HL-60 (cell line): ENCODE measurements around the gene MYH14.

Experiments used
- DNase-seq, 2 experiments: peaks; one replicate each; pipeline ENCODE4 v3.0.0-alpha.2; 2010 to 2020; ENCODE audit warnings: low read depth in 1 of 2, low spot score in 1 of 2
- H3K27ac ChIP-seq: fragments of 250-450 bp; sonication (Bioruptor Pico); replicated peaks from 2 replicates; pipeline ENCODE4 v1.5.1; 2020; ENCODE audit warnings: mild to moderate bottlenecking, moderate library complexity
- H3K27me3 ChIP-seq: fragments of 250-450 bp; sonication (Bioruptor Pico); 2 replicates; pipeline ENCODE4 v1.5.1; 2021; ENCODE audit warnings: mild to moderate bottlenecking, moderate library complexity; ENCODE audit not compliant: insufficient read depth, poor library complexity, severe bottlenecking
- H3K4me3 ChIP-seq: replicated peaks from 2 replicates; pipeline ENCODE4 v1.5.1; 2011; ENCODE audit warnings: mild to moderate bottlenecking, control low read depth, low read length; ENCODE audit not compliant: insufficient read depth
- GABPA ChIP-seq: IDR thresholded peaks from 2 replicates; pipeline ENCODE4 v1.6.1; 2012; ENCODE audit warnings: low read depth
- POLR2AphosphoS5 ChIP-seq: IDR thresholded peaks from 2 replicates; pipeline ENCODE4 v1.6.1; 2012; ENCODE audit warnings: low read depth
- SPI1 ChIP-seq: IDR thresholded peaks from 2 replicates; pipeline ENCODE4 v1.6.1; 2012; ENCODE audit warnings: low read depth, mild to moderate bottlenecking, borderline replicate concordance
- TF ChIP-seq, protein P1 (sequence below): IDR thresholded peaks from one replicate; pipeline ENCODE4 v1.5.1; 2011; ENCODE audit warnings: low read length, control low read depth, inconsistent platforms; ENCODE audit not compliant: insufficient read depth
- TF ChIP-seq, protein P2 (sequence below): IDR thresholded peaks from 2 replicates; pipeline ENCODE4 v1.6.1; 2012; ENCODE audit warnings: low read depth; ENCODE audit not compliant: insufficient replicate concordance

Gene MYH14

DNA sequence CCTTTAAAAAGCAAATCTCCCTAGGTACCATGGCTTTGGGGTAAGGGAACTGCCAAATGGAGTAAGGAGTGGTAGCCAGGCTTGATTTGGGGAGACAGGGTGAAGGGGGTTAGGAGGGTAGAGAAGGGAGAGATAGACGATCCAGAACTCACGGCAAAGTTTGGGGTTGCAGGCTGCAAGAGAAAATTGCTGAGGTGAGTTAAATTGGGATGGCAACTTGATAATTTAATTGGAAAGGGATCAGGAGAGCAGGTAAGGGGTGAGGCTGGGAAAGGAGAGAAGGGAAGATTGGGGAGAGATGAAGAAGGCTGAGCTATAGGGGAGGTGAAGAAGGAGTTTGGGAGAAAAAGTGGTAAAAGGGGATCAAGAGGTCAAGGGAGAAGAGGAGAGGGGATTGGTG lies 44.3 kb upstream of the MYH14 start:
- no peak overlapping the region for H3K4me3 ChIP-seq
- TF ChIP-seq POLR2AphosphoS5 (no peak), GABPA (no peak), SPI1 (no peak)
- TF ChIP-seq, protein P1, sequence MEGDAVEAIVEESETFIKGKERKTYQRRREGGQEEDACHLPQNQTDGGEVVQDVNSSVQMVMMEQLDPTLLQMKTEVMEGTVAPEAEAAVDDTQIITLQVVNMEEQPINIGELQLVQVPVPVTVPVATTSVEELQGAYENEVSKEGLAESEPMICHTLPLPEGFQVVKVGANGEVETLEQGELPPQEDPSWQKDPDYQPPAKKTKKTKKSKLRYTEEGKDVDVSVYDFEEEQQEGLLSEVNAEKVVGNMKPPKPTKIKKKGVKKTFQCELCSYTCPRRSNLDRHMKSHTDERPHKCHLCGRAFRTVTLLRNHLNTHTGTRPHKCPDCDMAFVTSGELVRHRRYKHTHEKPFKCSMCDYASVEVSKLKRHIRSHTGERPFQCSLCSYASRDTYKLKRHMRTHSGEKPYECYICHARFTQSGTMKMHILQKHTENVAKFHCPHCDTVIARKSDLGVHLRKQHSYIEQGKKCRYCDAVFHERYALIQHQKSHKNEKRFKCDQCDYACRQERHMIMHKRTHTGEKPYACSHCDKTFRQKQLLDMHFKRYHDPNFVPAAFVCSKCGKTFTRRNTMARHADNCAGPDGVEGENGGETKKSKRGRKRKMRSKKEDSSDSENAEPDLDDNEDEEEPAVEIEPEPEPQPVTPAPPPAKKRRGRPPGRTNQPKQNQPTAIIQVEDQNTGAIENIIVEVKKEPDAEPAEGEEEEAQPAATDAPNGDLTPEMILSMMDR, result no peak
- TF ChIP-seq, protein P2, sequence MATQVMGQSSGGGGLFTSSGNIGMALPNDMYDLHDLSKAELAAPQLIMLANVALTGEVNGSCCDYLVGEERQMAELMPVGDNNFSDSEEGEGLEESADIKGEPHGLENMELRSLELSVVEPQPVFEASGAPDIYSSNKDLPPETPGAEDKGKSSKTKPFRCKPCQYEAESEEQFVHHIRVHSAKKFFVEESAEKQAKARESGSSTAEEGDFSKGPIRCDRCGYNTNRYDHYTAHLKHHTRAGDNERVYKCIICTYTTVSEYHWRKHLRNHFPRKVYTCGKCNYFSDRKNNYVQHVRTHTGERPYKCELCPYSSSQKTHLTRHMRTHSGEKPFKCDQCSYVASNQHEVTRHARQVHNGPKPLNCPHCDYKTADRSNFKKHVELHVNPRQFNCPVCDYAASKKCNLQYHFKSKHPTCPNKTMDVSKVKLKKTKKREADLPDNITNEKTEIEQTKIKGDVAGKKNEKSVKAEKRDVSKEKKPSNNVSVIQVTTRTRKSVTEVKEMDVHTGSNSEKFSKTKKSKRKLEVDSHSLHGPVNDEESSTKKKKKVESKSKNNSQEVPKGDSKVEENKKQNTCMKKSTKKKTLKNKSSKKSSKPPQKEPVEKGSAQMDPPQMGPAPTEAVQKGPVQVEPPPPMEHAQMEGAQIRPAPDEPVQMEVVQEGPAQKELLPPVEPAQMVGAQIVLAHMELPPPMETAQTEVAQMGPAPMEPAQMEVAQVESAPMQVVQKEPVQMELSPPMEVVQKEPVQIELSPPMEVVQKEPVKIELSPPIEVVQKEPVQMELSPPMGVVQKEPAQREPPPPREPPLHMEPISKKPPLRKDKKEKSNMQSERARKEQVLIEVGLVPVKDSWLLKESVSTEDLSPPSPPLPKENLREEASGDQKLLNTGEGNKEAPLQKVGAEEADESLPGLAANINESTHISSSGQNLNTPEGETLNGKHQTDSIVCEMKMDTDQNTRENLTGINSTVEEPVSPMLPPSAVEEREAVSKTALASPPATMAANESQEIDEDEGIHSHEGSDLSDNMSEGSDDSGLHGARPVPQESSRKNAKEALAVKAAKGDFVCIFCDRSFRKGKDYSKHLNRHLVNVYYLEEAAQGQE, result no peak
- H3K27ac ChIP-seq, result no peak overlapping the region
- DNase-seq, result no peak
- no peaks in the 10 kb centered on the region for H3K27me3 ChIP-seq

DNA sequence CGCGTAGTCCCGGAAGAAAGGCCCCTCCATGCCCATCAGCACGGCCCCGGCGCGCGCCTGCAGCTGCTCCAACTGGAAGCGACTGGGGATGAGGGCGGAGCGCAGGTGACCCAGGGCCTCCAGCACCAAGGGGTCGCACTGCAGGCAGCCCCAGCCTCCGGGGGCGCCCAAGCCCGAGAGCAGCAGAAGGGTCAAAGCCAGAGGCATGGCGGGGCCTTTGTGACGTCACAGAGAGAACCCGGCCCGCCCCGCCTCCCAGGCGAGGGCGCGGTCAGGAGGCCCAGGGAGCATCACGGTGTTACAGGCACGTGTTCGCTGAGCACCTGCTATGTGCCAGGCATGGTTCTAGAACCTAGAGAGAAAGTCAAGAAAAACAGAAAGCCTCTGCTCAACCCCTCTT lies 40.4 kb upstream of the MYH14 start, which contains the start of gene IZUMO2:
TSS of gene IZUMO2 (minus strand) at position 294 of the 400 bp plus-strand sequence. CDS start at position 207, 87 bp downstream.
- H3K4me3 ChIP-seq, result no peak within 1 kb of the TSS
- DNase-seq, result no peak
- TF ChIP-seq SPI1 (no peak), GABPA (no peak)
- H3K27me3 ChIP-seq, result no peaks in the 10 kb centered on the region
- H3K27ac ChIP-seq, result no peak within 1 kb of the TSS

DNA sequence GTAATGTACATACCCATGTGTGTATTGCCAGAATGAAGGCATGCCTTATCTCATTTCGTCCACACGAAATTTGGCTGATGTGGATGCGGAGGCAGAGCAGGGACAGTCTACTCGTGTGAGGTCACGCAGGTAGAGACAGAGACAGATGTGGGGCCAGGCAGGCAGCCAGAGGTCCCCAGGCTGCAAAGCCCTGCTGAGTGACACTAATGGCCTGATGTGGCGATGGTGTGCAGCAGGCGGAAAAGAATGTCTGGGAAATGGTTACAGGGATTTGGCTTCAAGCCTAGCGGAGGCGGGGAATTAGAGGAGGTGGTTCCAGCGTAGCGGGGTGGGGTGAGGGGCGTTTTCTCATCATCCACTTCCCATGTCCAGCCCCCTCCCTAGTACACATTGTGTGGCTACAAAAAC lies 36.1 kb upstream of the MYH14 start:
- Histone ChIP-seq H3K27me3 (no peaks in the 10 kb centered on the region), H3K4me3 (no peak overlapping the region), H3K27ac (no peak overlapping the region)
- no peak for TF ChIP-seq POLR2AphosphoS5
- no peak for TF ChIP-seq SPI1
- no peak for TF ChIP-seq GABPA
- TF ChIP-seq, protein P2, result no peak
- TF ChIP-seq, protein P1, result no peak
- DNase-seq, result no peak

DNA sequence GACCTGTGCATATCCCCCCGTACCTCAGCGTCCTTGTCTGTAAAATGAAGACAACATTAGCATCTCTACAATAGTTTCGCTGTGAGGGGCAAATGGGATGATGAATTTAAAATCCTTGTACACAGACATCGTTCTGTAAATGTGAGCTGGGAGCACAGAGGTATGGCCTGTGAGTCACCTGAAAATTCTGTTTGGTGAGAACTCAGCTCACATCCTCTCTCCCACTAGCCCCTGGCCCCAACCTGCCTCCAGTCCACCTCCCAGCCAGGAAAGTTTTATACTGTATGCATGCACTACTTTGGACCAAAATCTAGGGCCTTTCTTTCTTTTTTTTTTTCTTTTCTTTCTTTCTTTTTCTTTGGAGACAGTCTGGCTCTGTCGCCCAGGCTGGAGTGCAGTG lies 31.7 kb upstream of the MYH14 start:
- H3K27me3 ChIP-seq, result no peaks in the 10 kb centered on the region
- H3K27ac ChIP-seq, result no peak overlapping the region
- DNase-seq, result no peak
- TF ChIP-seq, protein P2, result no peak
- TF ChIP-seq GABPA (no peak), SPI1 (no peak), POLR2AphosphoS5 (no peak)
- TF ChIP-seq, protein P1, result no peak
- H3K4me3 ChIP-seq, result no peak overlapping the region
